ENCODE data around the gene PLXNA4. TPM values are rescaled to one million over a fixed set of nuclear protein-coding genes. Genes with fewer than 3 reads are reported as not detected.

Gene PLXNA4
- total and polyA plus RNA-seq, 8 donors: 1.9 to 6.6 (median 3.4) TPM

- Histone ChIP-seq H3K4me3 (no peak overlapping the region), H3K4me1 (no peaks in the 10 kb centered on the region), H3K27me3 (peaks cover 0 to 5% of the 10 kb centered on the region in 2 donors), H3K9me3 (no peaks in the 10 kb centered on the region), H3K27ac (no peak overlapping the region), H3K36me3 (no peaks in the 10 kb centered on the region)
- no peak for DNase-seq
- ATAC-seq: no peak
- intact Hi-C loops (cut with DNase I): no loop called here
- TF ChIP-seq CTCF (IDR thresholded peaks at IDR 0.05): no peak
Measured at GRCh38 chr7:132482866-132483265, 93.4 kb downstream of the PLXNA4 start.

GRCh38 chr7:132480534-132480933 lies 95.7 kb downstream of the PLXNA4 start:
- ATAC-seq: no peak

GRCh38 chr7:132476541-132476940 lies 99.7 kb downstream of the PLXNA4 start:
- DNase-seq (no peak), ATAC-seq (no peak)
- Histone ChIP-seq H3K4me1 (no peaks in the 10 kb centered on the region), H3K9me3 (no peaks in the 10 kb centered on the region), H3K27me3 (peaks cover 0 to 18% of the 10 kb centered on the region in 2 donors), H3K36me3 (no peaks in the 10 kb centered on the region), H3K27ac (no peak overlapping the region), H3K4me3 (no peak overlapping the region)
- TF ChIP-seq CTCF (IDR thresholded peaks at IDR 0.05): no peak
- intact Hi-C loops (cut with DNase I): no loop called here

More at GRCh38 chr7:132480534-132480933, 95.7 kb downstream of the PLXNA4 start:
- Histone ChIP-seq H3K9me3 (no peaks in the 10 kb centered on the region), H3K4me3 (no peak overlapping the region), H3K27ac (no peak overlapping the region), H3K27me3 (peaks cover 0 to 13% of the 10 kb centered on the region in 2 donors), H3K36me3 (no peaks in the 10 kb centered on the region), H3K4me1 (no peaks in the 10 kb centered on the region)
- intact Hi-C loops (cut with DNase I): no loop called here
- no peak for TF ChIP-seq CTCF (IDR thresholded peaks at IDR 0.05)
- DNase-seq: no peak

GRCh38 chr7:132475669-132476116 lies 100.6 kb downstream of the PLXNA4 start:
- Histone ChIP-seq H3K9me3 (no peaks in the 10 kb centered on the region), H3K36me3 (no peaks in the 10 kb centered on the region), H3K27me3 (peaks cover 0 to 18% of the 10 kb centered on the region in 2 donors), H3K4me1 (no peaks in the 10 kb centered on the region), H3K4me3 (no peak overlapping the region), H3K27ac (no peak overlapping the region)
- no peak for TF ChIP-seq CTCF (IDR thresholded peaks at IDR 0.05)
- DNase-seq: no peak
- no peak for ATAC-seq
- intact Hi-C loops (cut with DNase I): no loop called here

- Histone ChIP-seq H3K4me1 (no peaks in the 10 kb centered on the region), H3K27ac (no peak overlapping the region), H3K9me3 (no peaks in the 10 kb centered on the region), H3K4me3 (no peak overlapping the region), H3K36me3 (no peaks in the 10 kb centered on the region), H3K27me3 (peaks cover 0 to 18% of the 10 kb centered on the region in 2 donors)
- DNase-seq: no peak
- no peak for TF ChIP-seq CTCF (IDR thresholded peaks at IDR 0.05)
- ATAC-seq: no peak
- intact Hi-C loops (cut with DNase I): no loop called here
Measured at GRCh38 chr7:132475037-132475668, 101.1 kb downstream of the PLXNA4 start.
